Activated T-helper 1 cell treated with anti-CD3 and anti-CD28 coated beads, Interleukin-12 subunit alpha, Interleukin-12 subunit beta, Interleukin-2, Interleukin-4 antibody, amounts not matched to agents 30 ng/mL and 10 ng/mL and 1 ng/mL, durations not matched to agents 14 hours and 24 hours and 36 hours (primary cell): ENCODE measurements around the gene FAM53A. TPM values are rescaled to one million over a fixed set of nuclear protein-coding genes. Genes with fewer than 3 reads are reported as not detected.
"Not testable (repeated sequence)": the region's sequence is repeated elsewhere in the genome, so short reads cannot be mapped to it uniquely, and the experiment has no call there.

ENCODE experiments used
- DNase-seq: peaks from one replicate; pipeline ENCODE4 v3.0.0; 2021; ENCODE audit warnings: low spot score
- H3K27ac Mint-ChIP-seq: one replicate; pipeline ENCODE4 v1.8.0; 2021; ENCODE audit warnings: mild to moderate bottlenecking, mixed read lengths
- H3K27me3 Mint-ChIP-seq: one replicate; pipeline ENCODE4 v1.8.0; 2022; ENCODE audit warnings: mild to moderate bottlenecking, moderate library complexity, mixed read lengths; ENCODE audit not compliant: insufficient read depth
- H3K36me3 Mint-ChIP-seq: one replicate; pipeline ENCODE4 v1.8.0; 2021; ENCODE audit warnings: low read depth, mixed read lengths
- H3K4me1 Mint-ChIP-seq: one replicate; pipeline ENCODE4 v1.8.0; 2021; ENCODE audit warnings: low read depth, mixed read lengths
- H3K4me3 Mint-ChIP-seq: one replicate; pipeline ENCODE4 v1.8.0; 2021; ENCODE audit warnings: mild to moderate bottlenecking, moderate library complexity, mixed read lengths
- H3K9me3 Mint-ChIP-seq: one replicate; pipeline ENCODE4 v1.8.0; 2021; ENCODE audit warnings: mixed read lengths
- intact Hi-C: fragments of 100-400 bp; cut with micrococcal nuclease; formaldehyde crosslinking; loops from one replicate; pipeline ENCODE4 v1.15.1; 2024
- total RNA-seq: library from RNA; stranded (reverse); gene quantifications from 2 replicates; pipeline ENCODE4 v1.2.3, GENCODE V29; 2022

Gene FAM53A
- total RNA-seq, 1 donor from 2014 or later = 2.5 TPM

DNA sequence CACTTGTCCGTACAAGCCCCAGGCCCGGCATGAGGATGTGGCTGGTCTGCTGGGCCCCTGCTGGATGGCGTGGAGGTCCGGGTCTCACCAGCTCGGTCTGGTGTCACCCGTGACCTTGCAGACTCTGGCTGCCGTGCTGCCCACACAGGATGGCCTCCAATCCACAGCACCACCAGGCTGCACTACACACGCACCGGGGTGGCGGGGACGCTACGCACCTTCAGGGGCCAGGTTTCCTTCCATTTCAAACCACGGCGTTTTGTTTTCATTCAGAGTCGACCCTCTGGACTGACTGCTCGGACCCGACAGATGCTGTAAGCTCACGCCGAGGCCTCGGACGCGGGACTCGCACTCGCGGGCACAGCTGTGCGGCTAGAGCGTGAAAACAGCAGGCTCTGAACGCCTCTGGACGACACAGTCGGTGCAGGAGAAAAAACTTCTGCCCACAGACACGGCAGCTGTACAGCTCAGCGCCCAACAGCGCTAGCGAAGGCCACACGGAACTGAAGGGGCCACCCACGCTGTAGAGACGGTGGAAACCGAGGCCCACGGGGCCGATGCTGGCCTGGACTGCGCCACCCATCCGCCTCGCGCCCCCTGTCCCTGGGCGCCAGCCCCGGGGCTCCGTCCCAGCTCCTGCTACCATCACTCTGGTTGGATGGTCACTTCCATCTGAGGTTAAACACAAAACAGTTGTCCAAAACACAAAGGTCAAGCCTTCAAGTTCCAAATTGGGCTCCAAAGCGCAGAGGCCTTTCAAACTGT, 40.0 kb downstream of the FAM53A start:
- DNase-seq = no peak
- H3K9me3 Mint-ChIP-seq = no peaks in the 10 kb centered on the region
- no peak overlapping the region for H3K4me3 Mint-ChIP-seq
- intact Hi-C loops = no loop called here
- H3K27me3 Mint-ChIP-seq = no peaks in the 10 kb centered on the region
- no peaks in the 10 kb centered on the region for H3K36me3 Mint-ChIP-seq
- H3K27ac Mint-ChIP-seq = no peak overlapping the region
- no peaks in the 10 kb centered on the region for H3K4me1 Mint-ChIP-seq

DNA sequence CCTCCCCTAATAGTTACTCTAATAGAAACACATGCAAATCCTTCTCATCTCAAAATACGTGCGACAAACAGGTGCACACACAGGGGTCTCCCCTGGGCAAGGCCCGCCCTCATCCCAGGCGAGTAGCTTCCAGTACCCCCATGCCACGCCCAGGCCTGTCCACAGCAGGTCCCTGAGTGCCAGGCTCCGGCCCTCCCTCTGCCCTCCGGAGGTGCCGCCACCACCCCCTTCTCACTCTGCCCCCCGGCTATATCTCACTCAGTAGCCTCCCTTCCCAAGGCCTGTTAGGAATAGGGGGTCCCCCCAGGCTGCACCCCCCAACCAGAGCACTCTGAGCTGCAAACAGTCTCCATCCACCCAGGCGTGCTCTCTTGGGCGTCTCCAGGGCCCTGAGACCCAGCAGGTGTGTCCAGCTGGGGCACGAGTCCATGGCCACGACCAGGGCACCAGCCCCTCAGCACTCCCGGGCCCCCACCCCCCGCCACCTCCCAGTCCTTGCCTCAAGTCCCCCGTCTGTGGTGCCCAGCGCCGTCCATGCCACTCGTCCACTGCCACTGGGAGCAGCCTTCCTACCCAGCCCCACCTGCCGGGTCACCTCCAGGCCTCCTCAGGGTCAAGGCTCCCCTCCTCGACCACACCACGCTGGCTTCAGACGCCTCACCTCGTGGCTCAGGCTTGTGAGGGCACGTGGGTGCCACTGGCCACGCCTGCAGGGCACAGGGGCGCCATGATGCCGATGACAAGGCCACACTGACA, 41.7 kb downstream of the FAM53A start:
- H3K4me1 Mint-ChIP-seq = no peaks in the 10 kb centered on the region
- no peaks in the 10 kb centered on the region for H3K9me3 Mint-ChIP-seq
- DNase-seq = no peak
- H3K4me3 Mint-ChIP-seq = no peak overlapping the region
- H3K27ac Mint-ChIP-seq = no peak overlapping the region
- H3K36me3 Mint-ChIP-seq = no peaks in the 10 kb centered on the region
- intact Hi-C loops = no loop called here
- H3K27me3 Mint-ChIP-seq = no peaks in the 10 kb centered on the region

DNA sequence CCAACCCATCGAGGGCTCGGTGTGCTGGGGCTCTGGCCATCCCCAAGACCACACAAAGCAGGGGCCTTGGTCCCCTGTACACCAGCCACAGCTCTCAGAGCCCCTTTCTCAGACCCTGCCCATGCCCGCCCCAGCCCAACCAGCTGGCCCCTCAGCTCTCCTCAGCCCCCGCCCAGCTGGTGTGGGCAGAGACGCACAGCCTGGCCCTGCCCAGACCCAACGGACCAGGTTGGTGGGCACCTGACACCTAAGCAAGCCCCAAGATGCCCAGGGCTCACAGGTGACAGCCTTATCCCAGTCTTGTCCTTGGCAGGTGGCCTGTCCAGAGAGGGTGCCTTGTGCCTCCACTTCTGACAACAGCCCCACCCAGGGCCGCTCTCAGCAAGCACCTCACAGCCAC, 42.4 kb downstream of the FAM53A start:
- Mint-ChIP-seq H3K4me1 (no peaks in the 10 kb centered on the region), H3K27ac (no peak overlapping the region), H3K36me3 (no peaks in the 10 kb centered on the region), H3K27me3 (no peaks in the 10 kb centered on the region), H3K4me3 (no peak overlapping the region), H3K9me3 (no peaks in the 10 kb centered on the region)
- intact Hi-C loops = no loop called here
- DNase-seq = no peak

DNA sequence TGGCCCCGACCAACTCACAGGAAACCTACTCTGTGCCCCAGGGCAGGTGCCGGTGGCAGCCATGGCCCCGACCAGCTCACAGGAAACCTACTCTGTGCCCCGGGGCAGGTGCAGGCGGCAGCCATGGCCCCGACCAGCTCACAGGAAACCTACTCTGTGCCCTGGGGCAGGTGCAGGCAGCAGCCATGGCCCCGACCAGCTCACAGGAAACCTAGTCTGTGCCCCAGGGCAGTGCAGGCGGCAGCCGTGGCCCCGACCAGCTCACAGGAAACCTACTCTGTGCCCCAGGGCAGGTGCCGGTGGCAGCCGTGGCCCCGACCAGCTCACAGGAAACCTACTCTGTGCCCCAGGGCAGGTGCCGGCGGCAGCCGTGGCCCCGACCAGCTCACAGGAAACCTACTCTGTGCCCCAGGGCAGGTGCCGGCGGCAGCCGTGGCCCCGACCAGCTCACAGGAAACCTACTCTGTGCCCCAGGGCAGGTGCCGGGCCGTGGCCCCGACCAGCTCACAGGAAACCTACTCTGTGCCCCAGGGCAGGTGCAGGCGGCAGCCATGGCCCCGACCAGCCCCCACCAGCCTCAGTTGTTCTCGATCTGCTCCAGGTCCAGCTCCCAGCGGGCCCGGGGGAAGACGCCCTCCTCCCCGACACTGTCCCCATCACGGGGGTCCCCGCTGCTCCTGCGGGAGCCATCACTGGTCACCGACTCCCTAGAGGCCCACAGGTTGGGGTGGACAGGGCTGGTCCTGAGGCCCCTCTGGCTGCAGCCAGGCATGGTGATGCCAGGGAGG, 43.2 kb downstream of the FAM53A start:
- H3K27me3 Mint-ChIP-seq, H3K27ac Mint-ChIP-seq, DNase-seq, H3K4me1 Mint-ChIP-seq, intact Hi-C loops, H3K36me3 Mint-ChIP-seq, H3K9me3 Mint-ChIP-seq, H3K4me3 Mint-ChIP-seq: not testable (repeated sequence)

DNA sequence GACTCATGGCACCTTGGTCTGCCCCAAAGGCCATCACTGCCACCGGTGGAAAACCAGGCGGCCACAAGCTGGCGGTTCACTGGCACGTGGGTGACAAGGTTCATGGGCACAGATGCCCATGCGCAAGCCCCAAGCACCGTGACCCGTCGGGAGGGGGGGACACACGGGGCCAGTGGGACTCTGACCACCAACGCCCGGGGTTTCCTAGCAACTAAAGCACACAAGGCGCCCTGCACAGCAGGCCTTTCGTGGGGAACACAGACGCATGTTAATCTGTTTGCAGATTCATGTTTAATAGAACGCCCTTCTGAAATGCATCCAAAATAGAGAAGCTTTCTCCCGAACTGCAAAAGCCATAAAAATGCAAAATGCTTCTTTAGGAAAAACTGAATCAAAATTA, 43.9 kb downstream of the FAM53A start:
- DNase-seq = no peak
- H3K9me3 Mint-ChIP-seq = no peaks in the 10 kb centered on the region
- intact Hi-C loops = no loop called here
- H3K4me1 Mint-ChIP-seq = no peaks in the 10 kb centered on the region
- no peak overlapping the region for H3K27ac Mint-ChIP-seq
- H3K27me3 Mint-ChIP-seq = no peaks in the 10 kb centered on the region
- no peaks in the 10 kb centered on the region for H3K36me3 Mint-ChIP-seq
- no peak overlapping the region for H3K4me3 Mint-ChIP-seq

DNA sequence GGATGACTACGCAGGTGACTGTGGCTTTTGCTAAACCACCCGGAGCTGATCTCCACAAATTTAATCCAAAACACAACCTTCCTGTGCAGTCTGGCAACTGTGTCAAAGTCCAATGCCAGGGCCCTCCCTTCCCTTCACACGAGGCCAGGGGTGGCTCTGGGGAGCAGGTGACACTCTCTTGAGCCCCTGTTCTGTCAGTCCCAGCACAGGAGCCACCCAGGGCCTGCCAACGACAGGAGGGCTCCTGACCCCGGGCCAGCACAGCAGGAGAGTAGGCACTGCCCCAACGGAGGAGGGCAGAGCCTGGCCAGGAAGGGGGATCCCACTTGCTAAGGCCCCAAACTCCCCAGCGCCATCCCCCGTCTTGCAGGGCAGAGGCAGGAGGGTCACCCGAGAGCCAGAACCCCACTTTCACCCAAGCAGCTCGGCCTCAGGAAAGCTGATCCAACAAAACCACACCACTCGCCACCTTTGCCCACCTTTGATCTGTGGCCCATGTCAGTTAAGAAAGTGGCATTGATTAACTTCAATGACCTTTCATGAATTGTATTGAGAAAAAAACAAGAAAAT, 44.7 kb downstream of the FAM53A start:
- no peaks in the 10 kb centered on the region for H3K4me1 Mint-ChIP-seq
- no peaks in the 10 kb centered on the region for H3K9me3 Mint-ChIP-seq
- H3K4me3 Mint-ChIP-seq = no peak overlapping the region
- intact Hi-C loops = no loop called here
- no peak for DNase-seq
- no peaks in the 10 kb centered on the region for H3K27me3 Mint-ChIP-seq
- H3K27ac Mint-ChIP-seq = no peak overlapping the region
- H3K36me3 Mint-ChIP-seq = no peaks in the 10 kb centered on the region

DNA sequence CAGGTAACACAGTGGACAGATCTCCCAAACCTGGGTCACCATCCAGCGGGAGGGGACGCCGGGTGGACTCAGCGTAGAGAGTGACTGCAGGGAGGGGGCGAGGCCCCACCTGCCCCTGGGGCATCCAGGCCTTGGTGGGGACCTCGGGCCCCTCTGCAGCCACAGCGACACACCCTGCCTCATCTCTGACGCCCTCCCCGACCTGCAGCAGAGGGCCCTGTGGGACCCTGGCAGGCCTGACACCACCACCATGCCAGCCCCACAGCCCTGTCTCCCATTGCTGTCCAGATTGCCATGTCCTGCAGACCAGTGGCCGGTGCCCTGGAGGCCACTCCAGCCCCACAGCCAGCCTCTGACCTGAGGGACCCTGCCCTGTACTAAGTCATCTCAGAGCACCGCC, 45.2 kb downstream of the FAM53A start:
- no peak overlapping the region for H3K27ac Mint-ChIP-seq
- no peak overlapping the region for H3K4me3 Mint-ChIP-seq
- H3K36me3 Mint-ChIP-seq = no peaks in the 10 kb centered on the region
- intact Hi-C loops = no loop called here
- DNase-seq = no peak
- H3K9me3 Mint-ChIP-seq = no peaks in the 10 kb centered on the region
- H3K4me1 Mint-ChIP-seq = no peaks in the 10 kb centered on the region
- no peaks in the 10 kb centered on the region for H3K27me3 Mint-ChIP-seq

DNA sequence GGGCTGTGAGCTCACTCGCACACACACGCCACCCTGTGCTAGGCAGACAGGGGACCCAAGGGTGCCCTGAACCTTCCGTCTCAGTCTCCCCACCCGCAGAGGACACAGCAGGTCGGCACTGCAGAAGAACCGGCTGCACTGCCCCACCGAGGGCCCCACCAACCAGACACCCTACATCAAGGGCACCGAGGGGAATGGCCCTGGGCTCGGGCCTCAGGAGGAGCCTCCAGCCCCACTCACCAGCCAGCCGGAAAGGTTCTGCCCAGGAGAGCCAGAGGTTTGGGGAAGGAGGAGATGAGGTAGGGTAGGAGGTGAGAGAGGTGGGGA, 45.9 kb downstream of the FAM53A start:
- Mint-ChIP-seq H3K36me3 (no peaks in the 10 kb centered on the region), H3K4me1 (no peaks in the 10 kb centered on the region), H3K9me3 (no peaks in the 10 kb centered on the region), H3K27ac (no peak overlapping the region), H3K4me3 (no peak overlapping the region), H3K27me3 (no peaks in the 10 kb centered on the region)
- no peak for DNase-seq
- intact Hi-C loops = no loop called here

DNA sequence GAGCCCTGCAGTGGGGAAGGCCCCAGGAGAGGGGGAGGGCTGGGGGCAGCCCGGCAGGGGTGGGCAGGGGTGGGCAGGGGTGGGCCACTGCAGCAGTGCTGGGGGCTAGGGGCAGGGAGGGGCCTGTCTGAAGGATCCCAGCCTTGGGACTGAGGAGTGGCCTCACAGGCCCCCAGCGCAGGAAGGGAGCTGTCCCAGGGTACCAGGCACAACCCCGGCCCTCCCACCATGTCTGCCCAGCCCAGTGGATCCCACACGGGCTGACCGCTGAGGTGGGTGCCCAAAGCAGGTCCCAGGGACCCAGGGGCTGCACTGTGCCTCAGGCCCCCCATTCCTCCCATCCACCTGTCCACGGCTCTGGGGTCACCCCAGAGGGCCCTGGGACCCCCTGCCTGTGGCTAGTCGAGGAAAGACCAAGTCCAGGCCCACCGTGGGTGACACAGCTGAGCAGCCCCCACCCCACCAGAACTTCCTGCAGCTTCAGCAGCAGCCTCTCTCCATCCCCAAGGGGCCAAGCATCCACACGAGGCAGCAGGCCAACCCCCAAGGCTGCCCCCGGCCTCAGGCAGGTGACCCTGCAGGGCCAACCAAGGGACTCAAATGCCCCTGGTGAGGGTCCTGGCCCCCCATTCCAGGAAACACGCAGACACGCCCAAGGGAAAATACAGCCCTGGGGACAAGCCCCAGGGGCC, 46.4 kb downstream of the FAM53A start:
- H3K27ac Mint-ChIP-seq = no peak overlapping the region

DNA sequence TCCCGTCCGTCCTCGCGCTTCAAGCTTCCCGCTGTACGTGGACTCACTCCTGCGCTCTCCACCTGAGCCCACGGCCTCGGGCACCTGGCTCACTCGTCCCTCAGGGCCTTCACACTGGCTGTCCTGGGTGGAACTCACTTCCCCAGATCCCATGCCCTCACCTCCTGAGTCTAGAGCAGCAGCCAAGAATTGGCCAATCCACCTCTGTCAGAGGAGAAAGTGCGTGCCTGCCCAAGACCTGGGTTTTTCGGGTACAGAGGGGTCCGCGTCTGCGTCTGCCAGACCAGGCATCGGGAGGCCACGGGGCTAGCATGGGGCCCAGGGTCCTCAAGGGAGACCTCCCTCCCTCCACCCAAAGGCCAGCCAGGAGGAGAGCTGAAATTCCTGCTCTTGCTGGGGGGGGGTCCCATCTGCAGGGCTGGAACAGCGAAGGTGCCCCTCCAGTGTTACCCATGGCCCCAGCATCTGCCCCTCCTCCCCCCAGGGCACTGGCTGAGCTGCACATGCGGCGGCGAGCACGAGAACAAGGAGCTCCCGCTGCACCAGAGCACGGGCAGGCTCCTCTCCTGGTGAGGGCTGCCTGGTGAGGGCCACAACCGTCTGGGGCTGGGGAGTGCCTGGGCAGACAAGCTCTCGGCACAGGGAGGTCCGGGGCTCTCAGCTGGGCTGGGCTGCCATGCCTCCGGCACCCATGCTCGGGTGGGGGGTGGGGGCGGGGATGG, 47.5 kb downstream of the FAM53A start:
- H3K36me3 Mint-ChIP-seq = no peaks in the 10 kb centered on the region
- intact Hi-C loops = no loop called here
- DNase-seq = no peak
- no peaks in the 10 kb centered on the region for H3K27me3 Mint-ChIP-seq
- no peak overlapping the region for H3K27ac Mint-ChIP-seq
- H3K4me3 Mint-ChIP-seq = no peak overlapping the region
- H3K4me1 Mint-ChIP-seq = no peaks in the 10 kb centered on the region
- H3K9me3 Mint-ChIP-seq = no peaks in the 10 kb centered on the region

More for the DNA sequence above, 46.4 kb downstream of the FAM53A start:
- DNase-seq = no peak
- no peaks in the 10 kb centered on the region for H3K4me1 Mint-ChIP-seq
- H3K27me3 Mint-ChIP-seq = no peaks in the 10 kb centered on the region
- intact Hi-C loops = no loop called here
- no peaks in the 10 kb centered on the region for H3K36me3 Mint-ChIP-seq
- no peak overlapping the region for H3K4me3 Mint-ChIP-seq
- H3K9me3 Mint-ChIP-seq = no peaks in the 10 kb centered on the region

DNA sequence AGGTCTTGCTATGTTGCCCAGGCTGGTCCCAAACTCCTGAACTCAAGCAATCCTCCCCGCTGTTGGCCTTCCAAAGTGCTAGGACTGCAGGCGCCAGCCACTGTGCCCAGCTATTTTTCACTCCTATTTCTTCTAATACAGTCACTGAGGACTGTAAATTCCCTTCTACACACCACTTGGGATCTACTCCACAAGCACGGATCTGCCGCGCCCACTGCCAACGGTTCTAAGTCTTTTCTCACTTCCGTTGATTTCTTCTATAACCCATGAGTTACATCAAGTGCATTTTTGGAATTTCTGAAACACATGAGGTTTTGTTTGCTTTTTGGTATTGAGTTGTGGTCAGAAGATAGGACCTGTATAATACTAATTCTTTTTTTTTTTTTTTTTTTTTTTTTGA, 48.6 kb downstream of the FAM53A start:
- H3K27ac Mint-ChIP-seq = no peak overlapping the region
- H3K27me3 Mint-ChIP-seq = no peaks in the 10 kb centered on the region
- no peaks in the 10 kb centered on the region for H3K9me3 Mint-ChIP-seq
- H3K36me3 Mint-ChIP-seq = no peaks in the 10 kb centered on the region
- no peak overlapping the region for H3K4me3 Mint-ChIP-seq
- intact Hi-C loops = no loop called here
- no peak for DNase-seq
- no peaks in the 10 kb centered on the region for H3K4me1 Mint-ChIP-seq

DNA sequence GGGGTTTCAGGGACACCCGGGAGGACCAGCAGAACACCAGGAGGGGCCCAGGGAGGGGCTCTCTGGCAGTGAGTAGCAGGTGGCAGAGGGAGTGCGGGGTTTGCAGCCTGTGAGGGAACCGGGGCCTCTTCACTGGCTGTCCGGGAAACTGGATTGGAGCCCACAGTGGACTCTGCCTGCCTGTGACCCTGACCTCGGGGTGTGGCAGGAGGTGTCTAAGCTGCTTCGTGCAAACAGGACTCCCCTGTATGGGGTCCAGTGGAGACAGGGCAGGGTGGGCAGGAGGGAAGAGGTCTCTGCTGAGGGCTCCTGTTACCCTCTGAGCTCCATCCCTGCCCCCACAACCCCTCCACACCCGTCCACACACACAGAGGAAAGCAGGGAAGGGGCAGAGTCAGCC, 50.1 kb downstream of the FAM53A start:
- H3K27me3 Mint-ChIP-seq = no peaks in the 10 kb centered on the region
- H3K27ac Mint-ChIP-seq = no peak overlapping the region
- H3K4me3 Mint-ChIP-seq = no peak overlapping the region
- H3K36me3 Mint-ChIP-seq = no peaks in the 10 kb centered on the region
- H3K4me1 Mint-ChIP-seq = no peaks in the 10 kb centered on the region
- intact Hi-C loops = no loop called here
- no peak for DNase-seq
- no peaks in the 10 kb centered on the region for H3K9me3 Mint-ChIP-seq
